Measurements from ENCODE around the gene CDH3.

Gene CDH3

GRCh38 chr16:68739964-68740627, 95.0 kb downstream of the CDH3 start:
- DNase-seq = no peak

- no peak for DNase-seq
These were observed 95.7 kb downstream of the CDH3 start for GRCh38 chr16:68740628-68741346.

- DNase-seq = no peak
These were observed 98.6 kb downstream of the CDH3 start for GRCh38 chr16:68743664-68744063.

GRCh38 chr16:68744744-68745280, 99.7 kb downstream of the CDH3 start:
- DNase-seq = no peak

GRCh38 chr16:68746951-68747350, 101.8 kb downstream of the CDH3 start:
- DNase-seq = no peak

GRCh38 chr16:68749432-68749831, 104.3 kb downstream of the CDH3 start:
- no peak for DNase-seq
